NCI-H2171 (cell line): ENCODE data around the gene TMEM97.
A peak's percentile ranks its signal among the peaks of the same experiment; 100 is the strongest.
"Not testable (repeated sequence)": the region's sequence is repeated elsewhere in the genome, so short reads cannot be mapped to it uniquely, and the experiment has no call there.

Experiments
- DNase-seq: peaks from one replicate; lab custom pipeline; 2025; lab: John Stamatoyannopoulos, UW

Gene TMEM97

DNA sequence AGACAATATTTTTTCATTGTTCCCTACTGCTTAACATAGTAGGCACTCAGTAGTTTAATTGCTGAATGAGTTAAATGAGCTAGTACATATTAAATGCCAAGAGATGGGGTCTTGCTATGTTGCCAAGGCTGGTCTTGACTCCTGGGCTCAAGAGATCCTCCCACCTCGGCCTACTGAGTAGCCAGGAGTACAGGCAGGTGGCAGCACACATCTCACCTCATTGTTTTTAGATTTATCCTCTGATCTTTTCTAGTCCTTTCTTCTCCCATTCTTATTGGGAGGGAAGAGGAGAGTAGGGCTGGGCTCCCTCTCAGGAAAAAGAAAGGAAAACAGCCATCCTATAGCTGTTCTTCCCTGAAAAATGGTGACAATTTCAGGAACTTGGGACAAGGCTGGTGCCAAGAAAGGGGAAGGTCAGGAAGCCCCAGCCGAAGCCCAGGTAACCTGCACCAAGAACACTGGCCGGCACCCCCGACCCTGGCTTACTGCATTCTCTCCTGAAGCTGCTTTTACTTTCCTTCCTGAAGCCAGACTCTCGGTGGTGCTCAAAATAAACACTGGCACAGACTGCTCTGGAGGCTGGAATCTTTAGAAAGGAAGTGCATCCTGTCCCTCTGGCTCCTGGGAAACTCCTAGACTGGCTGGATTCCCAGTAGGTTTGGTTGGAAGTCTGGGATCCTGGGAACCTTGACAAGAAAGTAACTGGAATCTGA, 19.2 kb downstream of the TMEM97 start:
- no peak for DNase-seq

DNA sequence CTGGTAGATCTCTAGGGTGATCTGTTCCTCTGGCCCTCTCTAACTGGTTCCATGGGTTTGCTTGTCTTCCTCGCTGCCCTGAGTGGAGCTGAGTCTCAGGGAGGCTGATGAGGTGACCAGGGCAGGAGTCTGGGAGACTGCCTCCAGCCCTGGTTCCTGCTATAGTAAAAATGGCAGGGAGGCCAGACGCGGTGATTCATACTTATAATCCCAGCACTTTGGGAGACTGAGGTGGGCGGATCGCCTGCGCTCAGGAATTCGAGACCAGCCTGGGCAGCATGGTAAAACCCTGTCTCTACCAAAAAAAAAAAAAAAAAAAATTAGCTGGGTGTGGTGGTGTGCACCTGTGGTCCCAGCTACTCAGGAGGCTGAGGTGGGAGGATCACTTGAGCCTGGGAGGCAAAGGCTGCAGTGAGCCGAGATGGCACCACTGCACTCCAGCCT, 19.8 kb downstream of the TMEM97 start:
- DNase-seq, result not testable (repeated sequence)

GRCh38 chr17:28339431-28339830, 20.4 kb downstream of the TMEM97 start:
- DNase-seq, result no peak

DNA sequence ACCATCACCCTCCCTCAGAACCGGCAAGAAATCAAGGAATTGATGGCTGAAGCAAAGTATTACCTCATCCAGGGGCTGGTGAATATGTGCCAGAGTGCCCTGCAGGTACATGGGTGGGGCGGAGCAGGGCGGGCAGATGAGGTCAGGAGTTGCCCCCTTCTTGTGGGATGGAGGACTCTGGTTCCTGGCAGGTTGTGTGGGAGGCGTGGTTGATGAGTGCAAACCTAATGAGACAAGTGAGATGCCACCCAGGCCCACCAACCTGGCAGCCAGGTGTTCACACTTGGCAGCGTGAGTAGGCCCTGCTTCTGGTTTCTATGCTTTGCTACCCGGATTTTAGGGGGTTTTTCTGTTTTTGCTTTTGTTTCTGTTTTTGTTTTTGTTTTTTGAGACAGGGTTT, 21.4 kb downstream of the TMEM97 start:
- no peak for DNase-seq

DNA sequence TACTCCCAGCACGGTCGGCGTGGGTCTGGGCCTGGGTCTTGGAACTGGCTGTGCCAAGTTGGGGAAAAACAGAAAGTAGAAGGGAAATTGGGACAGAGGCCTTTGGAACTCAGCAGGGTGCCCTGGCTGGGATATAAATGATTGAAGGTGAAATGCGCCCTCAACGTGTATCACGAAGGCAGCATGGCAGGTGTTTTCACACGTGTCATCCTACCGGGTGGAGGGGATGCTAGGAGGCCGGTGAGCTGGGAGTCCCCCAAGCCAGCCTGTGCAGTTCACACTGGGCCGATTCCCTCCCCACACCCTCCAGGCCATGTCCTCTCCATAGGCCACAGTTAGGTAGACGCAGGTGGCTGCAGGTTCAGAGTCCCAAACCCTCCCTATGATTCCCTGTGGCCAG, 22.5 kb downstream of the TMEM97 start:
- DNase-seq, result no peak

DNA sequence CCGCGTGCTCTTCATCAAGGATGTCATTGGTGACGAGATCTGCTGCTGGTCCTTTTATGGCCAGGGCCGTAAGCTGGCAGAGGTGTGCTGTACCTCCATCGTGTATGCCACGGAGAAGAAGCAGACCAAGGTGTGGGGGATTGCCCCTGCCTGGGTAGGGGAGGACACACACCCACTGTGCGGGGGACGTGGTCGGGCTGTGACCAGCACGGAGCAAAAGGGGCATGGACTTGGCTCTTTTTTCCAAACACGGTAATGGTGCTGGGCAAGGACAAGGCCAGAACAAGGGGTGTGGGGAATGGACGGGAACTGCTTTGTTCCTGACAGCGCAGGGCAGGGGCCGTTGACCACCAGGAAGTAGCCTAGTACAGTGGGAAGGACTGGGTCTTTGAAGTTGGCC, 23.3 kb downstream of the TMEM97 start:
- DNase-seq, result no peak

- no peak for DNase-seq
These were observed 24.5 kb downstream of the TMEM97 start for GRCh38 chr17:28343491-28343932.

DNA sequence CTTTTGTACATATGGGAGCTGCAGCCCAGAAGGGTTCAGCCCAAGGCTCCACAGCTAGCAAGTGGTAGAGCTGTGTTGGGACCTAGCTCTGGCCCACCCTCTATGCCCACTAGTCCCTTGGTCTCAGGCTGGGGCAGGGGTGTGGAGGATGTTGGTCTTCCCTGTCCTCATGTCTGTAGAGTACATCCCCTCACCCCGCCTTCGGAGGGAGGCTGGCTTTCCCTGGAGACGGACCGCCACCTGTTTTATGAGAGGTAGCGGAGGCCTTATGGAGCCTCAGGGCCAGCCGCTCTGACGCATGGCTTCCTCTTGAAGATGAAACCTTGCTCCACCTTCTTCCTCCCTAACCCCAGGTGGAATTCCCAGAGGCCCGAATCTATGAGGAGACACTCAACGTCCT, 25.0 kb downstream of the TMEM97 start:
- no peak for DNase-seq

GRCh38 chr17:28344435-28344901, 25.5 kb downstream of the TMEM97 start:
- no peak for DNase-seq

DNA sequence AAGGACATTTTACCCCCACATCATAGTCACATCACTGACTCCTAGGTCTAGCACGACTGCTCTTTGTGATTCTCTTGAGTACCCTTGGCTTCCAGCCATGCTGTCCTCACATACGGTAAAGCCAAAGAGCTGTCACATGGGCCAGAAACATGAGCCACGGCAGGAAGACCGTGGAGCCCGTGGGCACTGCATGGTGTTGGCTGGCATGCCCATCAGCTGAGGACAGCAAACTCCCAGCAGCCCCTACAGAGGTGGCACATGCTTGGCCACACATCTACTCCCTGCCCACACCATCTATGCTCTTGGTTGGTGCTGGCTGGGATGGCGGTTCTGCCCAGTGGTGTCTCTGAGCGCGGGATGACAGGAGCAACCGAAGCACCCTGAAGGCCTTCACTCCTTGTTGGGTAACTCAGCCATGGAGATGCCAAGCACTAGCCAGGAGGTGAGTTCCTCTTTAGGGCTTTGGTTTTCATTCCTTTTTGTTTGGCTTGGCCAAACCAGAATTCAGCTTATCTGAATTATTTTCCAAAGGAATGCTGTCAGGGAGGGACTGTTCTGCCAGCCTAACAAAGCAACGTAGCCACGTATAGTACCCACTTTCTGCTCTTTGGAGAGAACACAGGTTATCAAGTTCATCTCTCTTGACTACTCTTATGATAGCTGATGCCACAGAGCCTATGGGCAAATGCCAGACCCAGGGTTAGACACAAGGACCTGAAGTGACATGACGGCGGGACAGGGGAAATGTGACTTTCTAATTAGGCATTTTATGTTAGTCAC, 26.6 kb downstream of the TMEM97 start:
- DNase-seq, result no peak

DNA sequence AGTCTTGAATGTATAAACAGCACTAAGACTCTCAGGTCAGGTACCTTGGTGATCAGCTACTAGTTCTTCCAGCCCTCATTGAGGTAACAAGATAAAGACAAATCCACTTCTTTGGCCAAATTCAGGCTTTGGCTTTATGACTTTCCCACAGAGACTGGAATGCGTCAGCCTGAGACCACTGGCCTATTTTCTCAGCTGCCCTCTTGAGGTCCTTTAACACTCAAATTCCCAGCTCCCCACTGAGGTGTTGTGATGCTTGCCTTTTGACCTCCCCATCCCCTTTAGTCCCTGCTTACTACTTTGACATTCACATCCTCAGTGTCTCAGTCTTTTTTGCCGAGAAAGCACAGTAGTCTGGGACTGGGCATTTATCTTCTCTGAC, 27.2 kb downstream of the TMEM97 start:
- DNase-seq, result no peak

GRCh38 chr17:28346746-28347246, 27.8 kb downstream of the TMEM97 start:
- no peak for DNase-seq

- DNase-seq, result no peak
These were observed 28.4 kb downstream of the TMEM97 start for GRCh38 chr17:28347261-28347891.

DNA sequence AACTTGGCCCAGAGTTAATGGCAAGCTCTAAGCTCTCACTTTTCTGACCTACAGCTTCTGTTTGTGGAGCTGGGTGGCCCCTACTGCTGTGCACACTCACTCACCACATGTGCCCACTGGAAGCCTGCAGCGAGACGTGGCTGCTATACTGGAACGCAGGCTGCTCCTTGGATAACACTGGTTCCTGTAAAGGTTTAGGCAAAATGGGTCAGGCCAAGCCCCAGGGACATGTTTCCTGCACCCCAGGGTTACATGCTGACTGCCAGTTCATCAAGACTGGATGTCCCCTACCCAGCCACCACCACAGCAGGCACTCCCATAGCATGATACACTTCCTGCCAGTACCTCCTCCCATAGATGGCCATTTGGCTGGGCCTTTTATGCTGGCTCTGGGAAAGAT, 30.0 kb downstream of the TMEM97 start:
- DNase-seq, result no peak

DNA sequence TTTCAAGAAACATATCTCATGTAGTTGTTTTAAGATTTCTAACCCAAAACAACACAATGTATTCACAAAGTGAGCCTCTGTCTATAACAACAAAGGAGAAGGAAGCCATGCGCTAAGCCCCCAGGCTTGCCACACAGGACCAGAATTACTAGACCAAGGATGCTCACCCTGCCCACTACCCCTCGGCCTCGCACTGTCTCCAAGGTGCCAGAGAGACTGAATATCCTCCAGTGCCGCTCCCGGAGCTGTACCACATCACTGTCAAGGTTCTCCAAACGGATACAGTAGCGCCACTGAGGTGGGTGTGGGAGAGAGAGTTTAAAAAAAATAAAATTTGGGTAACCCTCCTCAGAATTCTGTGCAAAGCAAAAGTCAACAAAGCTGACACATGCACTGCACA, 31.3 kb downstream of the TMEM97 start:
- DNase-seq, result no peak

- peak; percentile 95 for DNase-seq
These were observed 38.3 kb downstream of the TMEM97 start, which contains the start of gene POLDIP2 for GRCh38 chr17:28357061-28357900. POLDIP2 (minus strand) TSS chr17:28357527; CDS start chr17:28357448, 79 bp downstream.

DNA sequence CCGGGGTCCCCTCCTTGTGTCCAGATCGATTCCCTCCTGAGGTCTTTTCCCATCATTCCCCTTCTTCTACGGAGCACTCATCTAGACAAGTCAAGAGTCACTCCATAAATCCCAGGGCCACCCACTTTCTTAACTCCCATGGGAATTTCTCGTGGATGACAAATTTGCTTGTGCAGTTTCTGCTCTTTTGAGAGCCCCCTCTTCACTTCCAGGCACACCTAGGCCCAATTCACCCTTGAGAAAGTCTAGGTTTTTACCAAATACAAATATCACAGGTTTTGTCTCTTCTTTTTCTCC, 38.8 kb downstream of the TMEM97 start:
- DNase-seq, result peak; percentile 35

DNA sequence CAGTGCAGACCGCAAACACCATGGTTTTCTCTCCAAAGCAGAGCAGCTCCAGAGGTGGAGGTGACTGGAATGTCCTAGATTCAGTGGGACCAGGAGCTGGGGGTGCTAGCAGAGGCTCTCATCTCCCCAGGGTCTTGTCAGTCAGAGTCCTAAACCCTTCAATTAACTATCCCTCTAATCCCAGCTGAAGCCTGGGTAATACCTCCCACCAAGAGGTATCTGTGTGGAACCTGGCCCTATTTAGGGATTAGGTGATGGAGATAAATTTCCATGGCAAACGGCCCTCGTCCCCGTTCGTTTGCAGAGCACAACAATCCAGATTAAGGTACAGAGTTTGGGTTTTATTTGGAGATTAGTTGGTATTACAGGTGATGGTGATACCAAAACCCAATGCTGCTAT, 44.2 kb downstream of the TMEM97 start:
- DNase-seq, result no peak

- DNase-seq, result no peak
These were observed 45.0 kb downstream of the TMEM97 start for GRCh38 chr17:28363776-28364650.

GRCh38 chr17:28364665-28365363, 45.8 kb downstream of the TMEM97 start, which contains the start of gene SEBOX:
SEBOX (minus strand) TSS chr17:28365199; CDS start chr17:28365151, 48 bp downstream.
- DNase-seq, result no peak
